Measurements from ENCODE around the gene ZNF358.
"Not testable (repeated sequence)": the region's sequence is repeated elsewhere in the genome, so short reads cannot be mapped to it uniquely, and the experiment has no call there.

The ZNF358 gene

DNA sequence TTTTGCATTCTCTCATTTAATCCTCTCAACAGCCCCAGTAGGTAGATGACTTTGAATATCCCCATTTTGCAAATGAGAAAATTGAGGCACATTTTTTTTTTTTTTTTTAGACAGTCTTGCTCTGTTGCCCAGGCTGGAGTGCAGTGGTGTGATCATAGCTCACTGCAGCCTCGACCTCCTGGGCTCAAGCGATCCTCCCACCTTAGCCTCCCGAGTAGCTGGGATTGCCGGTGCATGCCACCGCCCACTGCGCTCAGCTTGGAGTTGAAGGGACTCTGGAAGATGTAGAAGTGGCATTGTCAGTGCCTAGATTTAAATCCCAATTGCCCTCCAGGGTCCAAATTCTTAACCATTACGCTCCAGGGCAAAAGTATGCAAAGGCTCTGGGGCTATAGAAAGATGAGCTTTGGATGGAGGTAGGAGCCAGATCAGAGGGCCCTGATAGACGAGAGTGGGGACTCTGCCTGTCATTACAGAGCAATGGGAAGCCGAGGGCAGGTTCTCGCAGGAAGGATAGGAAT lies 5.7 kb downstream of the ZNF358 start:
- DNase-seq: no peak

DNA sequence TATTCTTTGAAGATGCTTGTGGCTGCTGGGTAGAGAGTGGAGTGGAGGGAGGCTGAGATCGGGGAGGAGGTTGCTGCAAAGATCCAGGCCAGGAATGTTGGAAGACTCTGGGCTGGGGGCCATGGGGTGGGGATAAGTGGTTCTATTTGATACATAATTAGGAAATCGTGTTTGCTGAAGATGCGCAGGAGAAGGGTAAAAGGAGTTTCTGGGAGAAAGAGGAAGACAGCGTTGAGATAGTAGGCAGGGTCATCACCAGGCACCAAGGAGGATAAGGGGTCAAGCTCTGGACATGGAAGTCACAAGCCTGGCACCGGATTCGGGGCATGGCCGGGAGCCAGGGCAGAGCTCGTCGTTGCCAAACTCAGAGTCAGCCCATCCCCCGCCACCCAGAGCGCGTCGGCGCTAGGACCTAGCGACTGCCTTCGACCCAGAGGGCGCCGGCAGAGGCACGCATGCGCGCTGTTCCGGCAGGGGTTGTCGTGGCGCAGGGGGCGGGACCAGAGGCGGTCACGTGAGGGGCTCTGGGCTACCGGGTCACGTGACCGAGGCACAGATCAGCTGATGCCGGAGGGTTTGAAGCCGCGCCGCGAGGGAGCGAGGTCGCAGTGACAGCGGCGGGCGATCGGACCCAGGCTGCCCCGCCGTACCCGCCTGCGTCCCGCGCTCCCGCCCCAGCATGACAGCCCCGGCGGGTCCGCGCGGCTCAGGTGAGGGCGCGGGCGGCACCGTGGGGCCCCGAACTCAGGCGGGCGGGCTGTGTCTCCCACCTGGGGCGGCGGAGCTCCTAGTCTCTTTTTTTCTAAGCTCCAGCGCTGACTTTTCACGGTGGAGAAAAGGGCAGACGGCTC lies 6.4 kb downstream of the ZNF358 start, which contains the start of gene MCOLN1:
Gene MCOLN1 (plus strand): TSS at position 553 of the 851 bp plus-strand sequence. CDS start 127 bp downstream, at position 680.
- peak; percentile 100 for DNase-seq

DNA sequence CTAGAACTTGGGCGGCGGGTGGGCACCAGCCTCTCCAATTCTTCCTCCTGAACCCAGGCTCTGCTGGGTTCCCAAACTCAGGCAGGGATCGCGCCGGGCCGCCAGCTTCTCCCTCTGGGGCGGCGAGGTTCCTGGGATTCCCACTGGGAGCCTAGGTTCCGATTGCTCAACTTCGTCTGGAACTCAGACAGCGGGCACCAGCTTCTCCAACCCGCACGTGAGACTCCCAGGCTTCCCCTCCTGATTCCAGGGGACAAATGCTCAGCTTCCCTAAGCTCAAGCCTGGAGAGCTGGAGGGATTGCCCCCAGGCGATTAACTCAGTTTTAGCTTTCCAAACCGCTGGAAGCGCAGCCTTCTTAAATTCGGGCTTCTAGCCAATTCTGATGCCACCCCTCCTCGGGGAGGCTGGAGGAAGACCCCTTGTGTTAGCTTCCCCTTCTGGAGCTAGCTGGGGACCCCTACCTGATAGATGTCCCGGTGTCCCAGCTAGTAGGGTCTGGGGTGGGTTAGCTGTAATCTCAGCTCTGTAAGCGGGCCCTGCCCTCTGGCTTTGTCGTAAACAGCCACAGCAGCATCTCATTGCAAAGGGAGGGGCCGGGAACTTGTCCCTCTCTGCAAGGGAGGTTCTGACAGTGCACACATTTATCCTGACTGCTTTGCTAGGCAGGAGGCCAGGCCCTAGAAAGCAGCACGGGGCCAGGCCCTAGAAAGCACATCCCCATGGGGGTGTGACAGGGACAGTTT lies 7.2 kb downstream of the ZNF358 start:
- no peak for DNase-seq

DNA sequence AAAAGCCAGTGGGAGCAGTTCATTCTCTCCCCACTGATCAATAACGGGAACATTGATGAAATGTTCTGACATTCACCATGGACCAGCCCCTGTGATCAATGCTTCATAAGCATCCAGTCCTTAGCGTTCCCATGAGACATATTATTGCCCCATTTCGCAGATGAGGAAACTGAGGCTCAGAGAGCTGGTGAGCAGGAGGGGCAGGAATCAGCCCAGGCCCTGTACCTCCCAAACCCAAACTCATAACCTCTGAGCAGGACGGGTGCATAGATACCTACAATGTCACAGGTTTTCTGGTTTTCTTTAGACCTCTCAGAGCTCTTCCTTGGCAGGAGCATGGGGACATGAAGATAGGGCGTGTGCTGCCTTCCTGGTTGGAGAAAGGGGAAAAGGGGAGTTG lies 8.6 kb downstream of the ZNF358 start:
- no peak for DNase-seq

DNA sequence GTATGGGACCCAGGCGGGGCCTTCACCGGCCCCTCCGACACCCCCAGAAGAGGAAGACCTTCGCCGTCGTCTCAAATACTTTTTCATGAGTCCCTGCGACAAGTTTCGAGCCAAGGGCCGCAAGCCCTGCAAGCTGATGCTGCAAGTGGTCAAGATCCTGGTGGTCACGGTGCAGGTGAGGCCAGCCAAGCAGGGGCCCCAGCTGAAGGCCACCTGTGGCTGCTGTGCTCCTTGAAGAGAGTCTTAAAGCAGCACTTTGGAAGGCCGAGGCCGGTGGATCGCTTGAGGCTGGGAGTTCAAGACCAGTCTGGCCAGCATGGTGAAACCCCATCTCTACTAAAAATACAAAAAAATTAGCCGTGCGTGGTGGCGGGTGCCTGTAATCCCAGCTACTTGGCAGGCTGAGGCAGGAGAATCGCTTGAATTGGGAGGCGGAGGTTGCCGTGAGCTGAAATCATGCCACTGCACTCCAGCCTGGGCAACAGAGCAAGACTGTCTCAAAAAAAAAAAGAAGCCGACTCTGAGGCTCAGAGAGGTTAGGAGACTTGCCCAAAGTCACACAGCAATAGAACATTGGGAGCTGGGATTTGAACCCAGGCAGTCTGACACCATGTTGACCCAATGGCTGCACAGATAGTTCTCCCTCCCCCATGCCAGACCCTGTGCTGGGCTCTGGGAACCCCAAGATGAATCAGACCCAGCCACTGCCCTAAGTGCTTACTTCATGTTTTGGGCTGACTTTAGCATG lies 9.3 kb downstream of the ZNF358 start:
- DNase-seq: no peak

DNA sequence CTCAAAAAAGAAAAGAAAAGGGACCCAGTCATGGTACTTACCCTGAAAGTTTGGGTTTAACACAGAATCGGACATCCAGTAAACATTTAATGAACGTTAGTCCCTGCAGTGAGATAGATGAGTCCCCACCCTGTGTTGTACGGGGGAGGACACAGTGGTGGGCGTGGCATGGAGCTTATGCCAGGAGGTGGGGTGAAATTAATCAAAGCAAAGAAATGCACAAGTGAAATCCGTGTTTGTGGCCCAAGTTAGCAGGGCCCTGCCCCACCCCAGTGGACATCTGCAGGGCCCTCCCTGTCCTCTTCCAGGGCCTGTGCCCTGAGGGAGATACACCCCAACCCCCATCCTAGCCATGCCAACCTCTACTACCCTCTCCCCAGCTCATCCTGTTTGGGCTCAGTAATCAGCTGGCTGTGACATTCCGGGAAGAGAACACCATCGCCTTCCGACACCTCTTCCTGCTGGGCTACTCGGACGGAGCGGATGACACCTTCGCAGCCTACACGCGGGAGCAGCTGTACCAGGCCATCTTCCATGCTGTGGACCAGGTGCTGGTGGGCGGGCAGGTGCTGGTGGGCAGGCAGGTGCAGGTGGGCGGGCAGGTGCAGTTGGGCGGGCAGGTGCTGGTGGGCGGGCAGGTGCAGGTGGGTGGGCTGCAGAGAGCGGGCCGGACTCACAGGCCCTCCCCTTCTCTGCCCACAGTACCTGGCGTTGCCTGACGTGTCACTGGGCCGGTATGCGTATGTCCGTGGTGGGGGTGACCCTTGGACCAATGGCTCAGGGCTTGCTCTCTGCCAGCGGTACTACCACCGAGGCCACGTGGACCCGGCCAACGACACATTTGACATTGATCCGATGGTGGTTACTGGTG lies 10.4 kb downstream of the ZNF358 start:
- no peak for DNase-seq

DNA sequence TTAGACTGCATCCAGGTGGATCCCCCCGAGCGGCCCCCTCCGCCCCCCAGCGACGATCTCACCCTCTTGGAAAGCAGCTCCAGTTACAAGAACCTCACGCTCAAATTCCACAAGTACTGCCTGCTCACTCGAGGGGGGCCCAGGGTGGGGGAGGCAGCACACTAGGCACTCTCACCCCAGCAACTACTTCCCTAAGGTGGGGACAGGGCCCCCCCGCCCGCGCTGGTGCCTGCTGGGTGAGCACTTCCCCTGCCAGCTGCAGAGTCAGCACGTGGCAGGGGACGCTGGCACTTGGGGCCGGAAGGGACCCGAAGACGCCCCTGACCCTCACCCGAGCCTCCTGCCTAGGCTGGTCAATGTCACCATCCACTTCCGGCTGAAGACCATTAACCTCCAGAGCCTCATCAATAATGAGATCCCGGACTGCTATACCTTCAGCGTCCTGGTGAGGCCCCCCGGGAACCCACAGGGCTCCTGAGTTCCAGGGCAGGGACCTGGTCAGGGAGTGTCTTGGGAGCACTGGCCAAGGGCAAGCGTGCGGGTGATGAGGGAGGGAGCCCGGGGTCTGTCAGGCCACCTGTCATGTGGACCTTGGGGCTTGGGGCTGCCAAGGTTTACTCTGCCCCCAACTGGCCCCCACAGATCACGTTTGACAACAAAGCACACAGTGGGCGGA lies 11.8 kb downstream of the ZNF358 start:
- DNase-seq: no peak

DNA sequence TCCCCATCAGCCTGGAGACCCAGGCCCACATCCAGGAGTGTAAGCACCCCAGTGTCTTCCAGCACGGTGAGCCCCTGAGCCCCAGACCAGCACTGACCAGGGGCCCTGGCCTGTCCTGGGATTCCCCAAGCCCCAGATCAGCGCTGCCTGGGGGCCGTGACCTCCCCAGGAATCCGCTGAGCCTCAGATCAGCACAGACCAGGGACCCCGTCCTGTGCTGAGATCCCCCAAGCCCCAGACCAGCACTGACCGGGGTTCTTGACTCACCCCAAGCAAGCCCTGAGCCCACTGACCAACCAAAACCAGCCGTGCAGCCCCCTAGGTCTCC lies 12.3 kb downstream of the ZNF358 start:
- no peak for DNase-seq

DNA sequence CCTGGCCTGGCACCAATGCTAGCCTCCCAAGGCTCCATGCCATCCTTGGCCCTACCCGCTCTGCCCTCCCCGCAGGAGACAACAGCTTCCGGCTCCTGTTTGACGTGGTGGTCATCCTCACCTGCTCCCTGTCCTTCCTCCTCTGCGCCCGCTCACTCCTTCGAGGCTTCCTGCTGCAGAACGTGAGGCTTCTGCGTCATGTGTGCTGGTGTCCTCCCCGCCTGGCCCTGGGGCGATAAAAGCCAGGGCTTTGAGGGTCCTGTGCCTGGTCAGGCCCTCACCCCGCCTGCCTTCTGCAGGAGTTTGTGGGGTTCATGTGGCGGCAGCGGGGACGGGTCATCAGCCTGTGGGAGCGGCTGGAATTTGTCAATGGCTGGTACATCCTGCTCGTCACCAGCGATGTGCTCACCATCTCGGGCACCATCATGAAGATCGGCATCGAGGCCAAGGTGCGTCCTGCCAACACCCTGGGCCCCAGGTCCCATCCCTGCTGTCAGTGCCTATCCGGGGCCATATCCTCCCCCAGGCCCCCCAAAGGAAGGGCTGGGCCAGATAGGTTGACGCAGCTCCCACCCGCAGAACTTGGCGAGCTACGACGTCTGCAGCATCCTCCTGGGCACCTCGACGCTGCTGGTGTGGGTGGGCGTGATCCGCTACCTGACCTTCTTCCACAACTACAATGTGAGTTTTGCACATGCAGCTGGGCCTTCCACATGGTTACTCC lies 12.8 kb downstream of the ZNF358 start:
- no peak for DNase-seq

DNA sequence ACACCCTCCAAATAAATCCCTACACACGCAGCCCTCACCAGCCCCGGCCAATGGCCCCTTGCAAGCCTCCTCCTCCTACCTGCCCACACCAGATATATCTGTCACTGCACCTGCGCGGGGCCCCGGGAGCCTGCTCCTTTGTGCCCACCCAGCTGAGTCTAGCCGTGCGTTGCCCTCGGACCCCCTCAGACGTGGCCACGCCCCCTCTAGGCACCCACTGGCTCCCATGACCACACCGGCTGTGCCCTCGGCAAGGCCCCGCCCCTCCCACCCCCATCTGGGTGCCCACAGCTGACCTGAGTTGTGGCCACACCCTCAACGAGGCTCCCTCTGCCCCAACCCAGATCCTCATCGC lies 13.3 kb downstream of the ZNF358 start:
- no peak for DNase-seq

DNA sequence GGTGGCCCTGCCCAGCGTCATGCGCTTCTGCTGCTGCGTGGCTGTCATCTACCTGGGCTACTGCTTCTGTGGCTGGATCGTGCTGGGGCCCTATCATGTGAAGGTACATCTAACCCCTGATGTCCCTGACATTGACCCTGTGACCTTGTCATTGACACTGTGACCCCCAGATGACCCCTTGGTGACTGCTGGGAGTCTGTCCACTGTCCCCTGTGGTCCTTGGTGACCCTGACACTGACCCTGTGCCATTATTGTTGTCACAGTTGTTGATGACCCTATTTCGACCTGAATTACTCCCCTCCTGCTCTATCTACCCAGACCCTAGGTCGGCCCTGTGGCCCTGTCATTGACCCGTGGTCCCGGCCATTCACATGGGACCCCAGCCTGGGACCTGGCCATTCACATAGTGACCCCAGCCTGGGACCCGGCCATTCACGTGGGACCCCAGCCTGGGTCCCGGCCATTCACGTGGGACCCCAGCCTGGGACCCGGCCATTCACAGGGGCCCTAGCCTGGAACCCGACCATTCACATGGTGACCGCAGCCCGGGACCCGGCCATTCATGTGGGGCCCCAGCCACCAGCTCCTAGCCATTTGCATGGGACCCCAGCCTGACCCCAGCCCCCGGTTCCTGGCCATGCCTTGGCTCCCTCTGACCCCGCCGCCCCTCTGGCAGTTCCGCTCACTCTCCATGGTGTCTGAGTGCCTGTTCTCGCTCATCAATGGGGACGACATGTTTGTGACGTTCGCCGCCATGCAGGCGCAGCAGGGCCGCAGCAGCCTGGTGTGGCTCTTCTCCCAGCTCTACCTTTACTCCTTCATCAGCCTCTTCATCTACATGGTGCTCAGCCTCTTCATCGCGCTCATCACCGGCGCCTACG lies 13.9 kb downstream of the ZNF358 start:
- no peak for DNase-seq

DNA sequence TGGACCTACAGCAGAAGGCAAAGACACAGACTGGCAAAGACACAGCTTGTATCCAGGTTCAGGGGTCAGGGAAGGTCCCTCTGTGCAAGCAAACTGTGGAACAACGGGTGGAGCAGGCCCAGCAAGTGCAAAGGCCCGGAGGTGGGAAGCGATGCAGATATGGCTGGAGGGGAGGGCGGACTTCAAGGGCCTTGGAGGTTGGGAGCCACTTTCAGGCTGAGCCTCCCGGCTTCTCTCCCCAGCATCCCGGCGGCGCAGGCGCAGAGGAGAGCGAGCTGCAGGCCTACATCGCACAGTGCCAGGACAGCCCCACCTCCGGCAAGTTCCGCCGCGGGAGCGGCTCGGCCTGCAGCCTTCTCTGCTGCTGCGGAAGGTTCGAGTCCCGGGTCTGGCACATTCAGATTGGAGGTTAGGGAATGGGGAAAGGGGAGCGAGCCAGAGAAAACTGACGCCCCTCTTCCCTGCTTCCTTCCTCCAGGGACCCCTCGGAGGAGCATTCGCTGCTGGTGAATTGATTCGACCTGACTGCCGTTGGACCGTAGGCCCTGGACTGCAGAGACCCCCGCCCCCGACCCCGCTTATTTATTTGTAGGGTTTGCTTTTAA lies 17.5 kb downstream of the ZNF358 start:
- no peak for DNase-seq

DNA sequence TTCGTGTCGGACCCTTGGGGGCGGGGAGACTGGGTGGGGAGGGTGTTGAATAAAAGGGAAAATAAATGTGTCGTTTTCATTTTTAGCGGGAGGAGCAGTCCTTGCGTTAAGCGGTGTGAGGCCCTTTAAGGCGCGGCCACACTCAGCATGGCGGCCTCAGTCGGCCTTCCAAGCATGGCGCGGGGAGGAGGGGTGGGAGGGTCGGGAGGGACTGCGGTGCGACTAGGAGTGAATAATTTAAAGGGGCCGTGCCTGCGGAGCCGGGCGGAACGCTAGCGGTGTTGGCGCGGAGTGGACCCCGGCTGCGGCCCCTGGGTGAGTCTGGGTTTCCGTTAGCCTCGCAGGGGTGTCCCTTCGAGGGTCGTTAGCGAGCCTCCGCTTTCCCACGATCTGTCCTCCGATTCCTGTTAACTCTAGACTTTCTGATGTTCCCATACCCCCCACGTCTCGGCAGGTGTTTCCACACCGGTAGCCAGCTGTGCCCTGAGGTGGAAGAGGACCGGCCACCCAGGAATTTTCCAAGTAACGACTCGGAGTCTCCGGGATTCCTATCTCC lies 18.1 kb downstream of the ZNF358 start:
- DNase-seq: peak; percentile 89

DNA sequence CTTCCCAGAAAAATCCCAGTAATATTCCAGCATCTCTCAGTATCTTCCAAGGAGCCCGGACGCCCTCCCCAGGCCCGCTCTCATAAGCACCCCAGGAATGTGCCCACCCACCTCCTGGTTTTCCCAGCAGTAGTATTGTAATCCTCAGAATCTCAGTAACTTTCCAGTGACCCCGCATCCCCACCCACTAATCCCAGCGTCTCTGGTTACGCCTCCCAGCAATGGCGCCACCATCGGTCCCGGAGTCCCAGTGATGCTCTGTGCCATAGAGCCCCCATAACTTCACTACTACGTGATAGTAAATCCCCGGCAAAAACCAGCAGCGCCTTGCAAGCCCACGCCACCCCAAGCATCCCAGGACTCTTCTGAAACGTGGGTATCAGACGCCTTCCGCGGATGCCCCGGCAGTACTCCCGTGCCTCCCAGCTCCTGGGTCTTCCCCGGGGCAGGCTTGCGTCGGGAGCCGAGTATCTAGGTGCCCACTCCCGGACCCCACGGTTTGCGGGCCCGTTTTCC lies 18.7 kb downstream of the ZNF358 start:
- DNase-seq: peak; percentile 47

DNA sequence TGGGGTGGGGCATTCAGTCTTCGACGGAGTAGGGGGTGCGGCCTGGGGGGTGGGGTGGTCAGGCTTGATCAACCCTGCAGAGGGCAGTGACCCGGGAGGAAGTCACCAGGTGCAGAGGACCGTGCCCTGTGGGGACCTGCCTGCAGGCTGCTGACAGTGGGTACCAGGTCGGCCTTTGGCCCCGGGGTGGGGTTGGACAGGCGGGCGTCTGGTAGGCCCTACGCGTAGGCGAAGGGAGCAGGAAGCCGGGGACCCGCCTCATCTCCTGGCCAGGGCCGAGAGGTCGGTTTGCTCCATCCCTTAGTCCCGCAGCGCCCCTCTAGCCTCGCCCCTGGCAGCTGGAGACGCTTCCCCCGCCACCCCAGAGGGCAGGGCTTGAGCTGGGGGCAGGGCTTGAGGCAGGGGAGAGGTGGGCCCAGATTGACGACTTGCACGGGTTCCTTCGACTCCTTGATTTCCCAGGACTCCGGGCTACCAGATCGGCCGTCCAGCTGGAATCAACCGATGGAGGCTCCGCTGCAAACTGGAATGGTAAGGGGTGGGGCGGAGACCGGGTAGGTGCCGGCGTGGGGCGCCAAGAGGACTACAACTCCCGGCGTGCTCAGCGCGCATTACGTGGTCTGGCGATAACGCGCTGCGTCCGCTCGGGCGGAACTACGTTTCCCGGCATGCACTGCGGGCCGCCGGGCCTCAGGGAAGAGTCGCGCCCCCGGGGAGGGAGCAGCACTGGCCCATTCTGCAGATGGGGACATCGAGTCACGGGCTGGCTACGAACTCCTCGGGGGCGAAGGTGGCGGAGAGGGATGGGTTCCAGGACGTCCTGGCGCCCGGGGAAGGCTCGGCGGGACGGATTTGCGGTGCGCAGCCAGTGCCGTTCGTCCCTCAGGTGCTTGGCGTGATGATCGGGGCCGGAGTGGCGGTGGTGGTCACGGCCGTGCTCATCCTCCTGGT lies 19.4 kb downstream of the ZNF358 start, which contains the start of gene PNPLA6:
Gene PNPLA6 (plus strand): TSS at position 671 of the 951 bp plus-strand sequence. CDS start 72 bp downstream, at position 743.
- peak; percentile 93 for DNase-seq

DNA sequence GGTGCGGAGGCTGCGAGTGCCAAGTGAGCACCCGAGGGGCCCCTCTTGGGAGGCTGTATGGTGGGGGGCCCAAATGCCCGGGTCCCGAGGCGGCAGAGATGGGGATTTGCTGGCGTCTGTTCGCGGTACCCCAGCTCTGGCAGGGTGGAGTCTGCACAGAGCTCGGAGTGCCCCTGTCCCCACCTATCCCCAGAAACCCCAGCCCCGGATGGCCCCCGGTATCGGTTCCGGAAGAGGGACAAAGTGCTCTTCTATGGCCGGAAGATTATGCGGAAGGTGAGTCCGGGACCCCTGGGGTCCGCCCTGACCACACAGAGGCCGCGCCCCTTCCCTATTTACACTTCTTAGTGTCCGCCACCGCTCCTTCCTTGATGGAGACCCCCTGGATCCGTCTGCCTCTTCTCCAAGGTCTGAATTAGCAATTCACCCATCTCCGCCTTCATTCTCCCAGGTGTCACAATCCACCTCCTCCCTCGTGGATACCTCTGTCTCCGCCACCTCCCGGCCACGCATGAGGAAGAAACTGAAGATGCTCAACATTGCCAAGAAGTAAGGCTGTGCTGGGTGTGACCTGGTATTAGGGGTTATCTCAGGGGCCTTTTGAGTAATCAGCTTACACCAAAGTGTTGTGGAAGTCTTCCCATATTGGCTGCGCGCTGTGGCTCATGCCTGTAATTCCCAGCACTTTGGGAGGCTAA lies 20.2 kb downstream of the ZNF358 start:
- no peak for DNase-seq

DNA sequence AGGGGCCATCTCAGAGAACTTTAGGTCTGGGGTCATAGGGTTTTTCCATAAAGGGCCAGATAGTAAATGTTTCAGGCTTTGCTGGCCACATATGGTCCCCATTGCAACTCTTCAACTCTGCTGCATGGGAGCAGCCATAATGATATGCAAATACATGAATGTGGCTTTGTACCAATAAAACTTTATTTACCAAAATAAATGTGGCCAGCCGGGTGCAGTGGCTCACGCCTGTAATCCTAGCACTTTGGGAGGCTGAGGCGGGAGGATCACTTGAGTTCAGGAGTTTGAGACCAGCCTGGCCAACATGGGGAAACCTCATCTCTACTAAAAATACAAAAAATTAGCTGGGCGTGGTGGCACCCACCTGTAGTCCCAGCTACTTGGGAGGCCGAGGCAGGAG lies 23.1 kb downstream of the ZNF358 start:
- not testable (repeated sequence) for DNase-seq

Data from CD4-positive, alpha-beta T cell treated with Interleukin-6 for 4 hours (primary cell).